ENCODE measurements around the gene ERAP2. TPM values are rescaled to one million over a fixed set of nuclear protein-coding genes. Genes with fewer than 3 reads are reported as not detected.

ERAP2 gene
- polyA plus RNA-seq, 1 donor from 2014 or later, result not detected

DNA sequence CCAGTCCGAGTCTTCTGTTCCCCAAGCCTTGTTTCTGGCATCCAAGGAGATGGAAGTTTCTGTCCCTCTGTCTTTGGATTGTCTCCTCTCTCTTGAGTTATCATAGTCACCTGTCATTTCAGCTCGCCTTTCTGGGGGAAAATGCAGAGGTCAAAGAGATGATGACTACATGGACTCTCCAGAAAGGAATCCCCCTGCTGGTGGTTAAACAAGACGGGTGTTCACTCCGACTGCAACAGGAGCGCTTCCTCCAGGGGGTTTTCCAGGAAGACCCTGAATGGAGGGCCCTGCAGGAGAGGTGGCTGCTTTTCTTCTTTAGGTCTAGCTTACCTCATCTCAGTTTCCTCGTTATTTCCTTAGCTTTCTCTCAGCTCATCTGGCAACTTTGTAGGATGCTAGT lies 25.1 kb downstream of the ERAP2 start:
- Histone ChIP-seq H3K27ac (ENCODE audit: low read length) (no peak overlapping the region), H3K36me3 (ENCODE audit: insufficient read depth, low read length) (no peaks in the 10 kb centered on the region), H3K79me2 (replicated peaks; ENCODE audit: insufficient read depth, low read length) (no peaks in the 10 kb centered on the region), H3K9me2 (ENCODE audit: insufficient read depth, low read length) (no peaks in the 10 kb centered on the region), H3F3A (ENCODE audit: insufficient read depth, low read length, poor library complexity, severe bottlenecking) (no peaks in the 10 kb centered on the region), H2AFZ (ENCODE audit: low read depth, low read length) (no peak overlapping the region), H3K4me3 (ENCODE audit: low read length) (no peak overlapping the region), H3K4me2 (ENCODE audit: low read length) (no peak overlapping the region), H3K27me3 (ENCODE audit: insufficient read depth, low read depth, low read length) (no peaks in the 10 kb centered on the region), H4K20me1 (ENCODE audit: insufficient read depth) (no peaks in the 10 kb centered on the region), H3K9me3 (ENCODE audit: low read length) (no peaks in the 10 kb centered on the region), H3K9ac (ENCODE audit: low read length) (no peak overlapping the region)
- TF ChIP-seq POLR2AphosphoS5 (IDR thresholded peaks at IDR 0.05) (no peak), EP300 (conservative IDR thresholded peaks at IDR 0.05; ENCODE audit: poor library complexity, severe bottlenecking) (no peak), SMC3 (conservative IDR thresholded peaks at IDR 0.05; ENCODE audit: poor library complexity) (no peak), MXI1 (conservative IDR thresholded peaks at IDR 0.05; ENCODE audit: poor library complexity, severe bottlenecking) (no peak), RAD21 (conservative IDR thresholded peaks at IDR 0.05) (no peak), TAF1 (IDR thresholded peaks at IDR 0.05; ENCODE audit: low read depth) (no peak), EZH2 (IDR thresholded peaks at IDR 0.05; ENCODE audit: borderline replicate concordance, insufficient read depth, low read length, poor library complexity, severe bottlenecking) (no peak)
- TF ChIP-seq, protein P1, sequence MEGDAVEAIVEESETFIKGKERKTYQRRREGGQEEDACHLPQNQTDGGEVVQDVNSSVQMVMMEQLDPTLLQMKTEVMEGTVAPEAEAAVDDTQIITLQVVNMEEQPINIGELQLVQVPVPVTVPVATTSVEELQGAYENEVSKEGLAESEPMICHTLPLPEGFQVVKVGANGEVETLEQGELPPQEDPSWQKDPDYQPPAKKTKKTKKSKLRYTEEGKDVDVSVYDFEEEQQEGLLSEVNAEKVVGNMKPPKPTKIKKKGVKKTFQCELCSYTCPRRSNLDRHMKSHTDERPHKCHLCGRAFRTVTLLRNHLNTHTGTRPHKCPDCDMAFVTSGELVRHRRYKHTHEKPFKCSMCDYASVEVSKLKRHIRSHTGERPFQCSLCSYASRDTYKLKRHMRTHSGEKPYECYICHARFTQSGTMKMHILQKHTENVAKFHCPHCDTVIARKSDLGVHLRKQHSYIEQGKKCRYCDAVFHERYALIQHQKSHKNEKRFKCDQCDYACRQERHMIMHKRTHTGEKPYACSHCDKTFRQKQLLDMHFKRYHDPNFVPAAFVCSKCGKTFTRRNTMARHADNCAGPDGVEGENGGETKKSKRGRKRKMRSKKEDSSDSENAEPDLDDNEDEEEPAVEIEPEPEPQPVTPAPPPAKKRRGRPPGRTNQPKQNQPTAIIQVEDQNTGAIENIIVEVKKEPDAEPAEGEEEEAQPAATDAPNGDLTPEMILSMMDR (IDR thresholded peaks at IDR 0.05; ENCODE audit: poor library complexity, severe bottlenecking), result no peak
- TF ChIP-seq, protein P2, sequence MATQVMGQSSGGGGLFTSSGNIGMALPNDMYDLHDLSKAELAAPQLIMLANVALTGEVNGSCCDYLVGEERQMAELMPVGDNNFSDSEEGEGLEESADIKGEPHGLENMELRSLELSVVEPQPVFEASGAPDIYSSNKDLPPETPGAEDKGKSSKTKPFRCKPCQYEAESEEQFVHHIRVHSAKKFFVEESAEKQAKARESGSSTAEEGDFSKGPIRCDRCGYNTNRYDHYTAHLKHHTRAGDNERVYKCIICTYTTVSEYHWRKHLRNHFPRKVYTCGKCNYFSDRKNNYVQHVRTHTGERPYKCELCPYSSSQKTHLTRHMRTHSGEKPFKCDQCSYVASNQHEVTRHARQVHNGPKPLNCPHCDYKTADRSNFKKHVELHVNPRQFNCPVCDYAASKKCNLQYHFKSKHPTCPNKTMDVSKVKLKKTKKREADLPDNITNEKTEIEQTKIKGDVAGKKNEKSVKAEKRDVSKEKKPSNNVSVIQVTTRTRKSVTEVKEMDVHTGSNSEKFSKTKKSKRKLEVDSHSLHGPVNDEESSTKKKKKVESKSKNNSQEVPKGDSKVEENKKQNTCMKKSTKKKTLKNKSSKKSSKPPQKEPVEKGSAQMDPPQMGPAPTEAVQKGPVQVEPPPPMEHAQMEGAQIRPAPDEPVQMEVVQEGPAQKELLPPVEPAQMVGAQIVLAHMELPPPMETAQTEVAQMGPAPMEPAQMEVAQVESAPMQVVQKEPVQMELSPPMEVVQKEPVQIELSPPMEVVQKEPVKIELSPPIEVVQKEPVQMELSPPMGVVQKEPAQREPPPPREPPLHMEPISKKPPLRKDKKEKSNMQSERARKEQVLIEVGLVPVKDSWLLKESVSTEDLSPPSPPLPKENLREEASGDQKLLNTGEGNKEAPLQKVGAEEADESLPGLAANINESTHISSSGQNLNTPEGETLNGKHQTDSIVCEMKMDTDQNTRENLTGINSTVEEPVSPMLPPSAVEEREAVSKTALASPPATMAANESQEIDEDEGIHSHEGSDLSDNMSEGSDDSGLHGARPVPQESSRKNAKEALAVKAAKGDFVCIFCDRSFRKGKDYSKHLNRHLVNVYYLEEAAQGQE (IDR thresholded peaks at IDR 0.05; ENCODE audit: borderline replicate concordance), result no peak

DNA sequence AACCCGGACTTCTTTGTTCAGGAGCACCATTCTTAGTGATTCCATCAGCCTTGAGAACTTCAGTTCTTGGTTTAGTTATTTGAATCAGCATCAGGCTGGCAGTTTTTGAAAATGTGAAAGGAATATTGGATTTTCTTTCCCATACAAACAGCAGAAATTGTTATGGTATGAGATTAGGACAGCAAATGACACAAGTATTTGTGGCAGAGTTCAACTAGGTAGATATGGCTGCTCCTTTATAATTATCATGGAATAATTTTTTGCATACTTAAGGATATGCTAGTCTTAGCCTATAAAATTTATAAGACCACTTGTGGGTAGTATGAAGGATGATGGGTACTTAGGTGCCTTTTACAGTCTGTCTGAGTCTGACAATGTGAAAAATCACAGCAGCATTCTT lies 25.5 kb downstream of the ERAP2 start:
- no peaks in the 10 kb centered on the region for H3K9me2 ChIP-seq (ENCODE audit: insufficient read depth, low read length)
- no peaks in the 10 kb centered on the region for H3K9me3 ChIP-seq (ENCODE audit: low read length)
- H4K20me1 ChIP-seq (ENCODE audit: insufficient read depth), result no peaks in the 10 kb centered on the region
- H3K79me2 ChIP-seq (replicated peaks; ENCODE audit: insufficient read depth, low read length), result no peaks in the 10 kb centered on the region
- H3K27me3 ChIP-seq (ENCODE audit: insufficient read depth, low read depth, low read length), result no peaks in the 10 kb centered on the region
- H3K9ac ChIP-seq (ENCODE audit: low read length), result no peak overlapping the region
- no peak overlapping the region for H2AFZ ChIP-seq (ENCODE audit: low read depth, low read length)
- H3K27ac ChIP-seq (ENCODE audit: low read length), result no peak overlapping the region
- no peak overlapping the region for H3K4me3 ChIP-seq (ENCODE audit: low read length)
- no peak for TF ChIP-seq MXI1 (conservative IDR thresholded peaks at IDR 0.05; ENCODE audit: poor library complexity, severe bottlenecking)
- TF ChIP-seq RAD21 (conservative IDR thresholded peaks at IDR 0.05), result no peak
- TF ChIP-seq EP300 (conservative IDR thresholded peaks at IDR 0.05; ENCODE audit: poor library complexity, severe bottlenecking), result no peak
- TF ChIP-seq EZH2 (IDR thresholded peaks at IDR 0.05; ENCODE audit: borderline replicate concordance, insufficient read depth, low read length, poor library complexity, severe bottlenecking), result no peak
- TF ChIP-seq, protein P2 (IDR thresholded peaks at IDR 0.05; ENCODE audit: borderline replicate concordance), result no peak
- TF ChIP-seq SMC3 (conservative IDR thresholded peaks at IDR 0.05; ENCODE audit: poor library complexity), result no peak
- no peak for TF ChIP-seq POLR2AphosphoS5 (IDR thresholded peaks at IDR 0.05)
- TF ChIP-seq, protein P1 (IDR thresholded peaks at IDR 0.05; ENCODE audit: poor library complexity, severe bottlenecking), result no peak
- TF ChIP-seq TAF1 (IDR thresholded peaks at IDR 0.05; ENCODE audit: low read depth), result no peak
- H3F3A ChIP-seq (ENCODE audit: insufficient read depth, low read length, poor library complexity, severe bottlenecking), result no peaks in the 10 kb centered on the region
- H3K4me2 ChIP-seq (ENCODE audit: low read length), result no peak overlapping the region
- no peaks in the 10 kb centered on the region for H3K36me3 ChIP-seq (ENCODE audit: insufficient read depth, low read length)
